ENCODE results near the gene POLR3K. TPM values are rescaled to one million over a fixed set of nuclear protein-coding genes. Genes with fewer than 3 reads are reported as not detected.
"Not testable (repeated sequence)": the region's sequence is repeated elsewhere in the genome, so short reads cannot be mapped to it uniquely, and the experiment has no call there.

POLR3K gene
- total and polyA plus RNA-seq, 9 donors, result 2.7 to 9.8 (median 8.0) TPM

- not testable (repeated sequence) for DNase-seq; H3K36me3 ChIP-seq (ENCODE audit: control insufficient read depth, insufficient read depth, low read length); H3K4me3 ChIP-seq (ENCODE audit: low read length); H3K4me1 ChIP-seq (ENCODE audit: control insufficient read depth, insufficient read depth, low read length); H3K27me3 ChIP-seq (ENCODE audit: control insufficient read depth, insufficient read depth, low read length); H3K27ac ChIP-seq (ENCODE audit: low read length); H3K9me3 ChIP-seq (replicated peaks; ENCODE audit: control insufficient read depth, low read depth, low read length)
- WGBS (ENCODE audit: insufficient coverage), result 86% methylated on average over 5 of the region's 20 CpGs
These were observed 36.2 kb downstream of the POLR3K start for GRCh38 chr16:17062-17765.

- DNase-seq; H3K27ac ChIP-seq (ENCODE audit: low read length); H3K4me3 ChIP-seq (ENCODE audit: low read length); H3K9me3 ChIP-seq (replicated peaks; ENCODE audit: control insufficient read depth, low read depth, low read length); H3K27me3 ChIP-seq (ENCODE audit: control insufficient read depth, insufficient read depth, low read length); H3K36me3 ChIP-seq (ENCODE audit: control insufficient read depth, insufficient read depth, low read length); H3K4me1 ChIP-seq (ENCODE audit: control insufficient read depth, insufficient read depth, low read length): not testable (repeated sequence)
- WGBS (ENCODE audit: insufficient coverage), result no CpG with 5 or more reads among the region's 27 CpGs
These were observed 42.6 kb downstream of the POLR3K start for GRCh38 chr16:10772-11171.

- Histone ChIP-seq H3K4me1 (ENCODE audit: control insufficient read depth, insufficient read depth, low read length) (no peaks in the 10 kb centered on the region), H3K27me3 (ENCODE audit: control insufficient read depth, insufficient read depth, low read length) (no peaks in the 10 kb centered on the region), H3K36me3 (ENCODE audit: control insufficient read depth, insufficient read depth, low read length) (no peaks in the 10 kb centered on the region), H3K27ac (ENCODE audit: low read length) (no peak overlapping the region), H3K4me3 (ENCODE audit: low read length) (no peak overlapping the region), H3K9me3 (replicated peaks; ENCODE audit: control insufficient read depth, low read depth, low read length) (no peaks in the 10 kb centered on the region)
- DNase-seq, result peak; percentile 59
- WGBS (ENCODE audit: insufficient coverage), result 84% methylated on average over 25 of the region's 48 CpGs
These were observed 43.3 kb downstream of the POLR3K start for GRCh38 chr16:9903-10665.

Other genes starting within 250 kb of the POLR3K start
- gene SNRNP25, start 220 bp upstream of the POLR3K start, total RNA-seq, result 23.8 TPM
- gene SNRNP25, start 220 bp upstream of the POLR3K start, polyA plus RNA-seq (ENCODE audit: insufficient read depth in 1 of 8, insufficient read length in 8 of 8, low replicate concordance in 1 of 8), result 10 to 100 TPM; 27.2 to 31.9 (median 30.2) TPM
- 20.6 TPM for gene RHBDF1, start 19.0 kb upstream of the POLR3K start, total RNA-seq
- gene RHBDF1, start 19.0 kb upstream of the POLR3K start, polyA plus RNA-seq (ENCODE audit: insufficient read depth in 1 of 8, insufficient read length in 8 of 8, low replicate concordance in 1 of 8), result 10 to 100 TPM; 36.9 to 53.3 (median 48.2) TPM
- 39.0 TPM for gene MPG, start 24.6 kb upstream of the POLR3K start, total RNA-seq
- gene MPG, start 24.6 kb upstream of the POLR3K start, polyA plus RNA-seq (ENCODE audit: insufficient read depth in 1 of 8, insufficient read length in 8 of 8, low replicate concordance in 1 of 8), result 10 to 100 TPM; 24.2 to 37.6 (median 32.2) TPM
- 7.3 TPM for gene NPRL3, start 85.1 kb upstream of the POLR3K start, total RNA-seq
- 10 to 100 TPM; 21.3 to 31.1 (median 27.8) TPM for gene NPRL3, start 85.1 kb upstream of the POLR3K start, polyA plus RNA-seq (ENCODE audit: insufficient read depth in 1 of 8, insufficient read length in 8 of 8, low replicate concordance in 1 of 8)
- gene HBZ, start 99.0 kb upstream of the POLR3K start, total RNA-seq, result 0.93 TPM
- gene HBZ, start 99.0 kb upstream of the POLR3K start, polyA plus RNA-seq (ENCODE audit: insufficient read depth in 1 of 8, insufficient read length in 8 of 8, low replicate concordance in 1 of 8), result 10 to 100 TPM in 2 of 8 donors, 1 to 10 TPM in 6; 2.2 to 16.3 (median 7.5) TPM
- gene HBM, start 112.4 kb upstream of the POLR3K start, total RNA-seq, result 15.2 TPM
- 10 to 100 TPM in 6 of 8 donors, 1 to 10 TPM in 2; 4.3 to 28.0 (median 15.1) TPM for gene HBM, start 112.4 kb upstream of the POLR3K start, polyA plus RNA-seq (ENCODE audit: insufficient read depth in 1 of 8, insufficient read length in 8 of 8, low replicate concordance in 1 of 8)
- gene HBA2, start 119.3 kb upstream of the POLR3K start, total RNA-seq, result 926 TPM
- gene HBA2, start 119.3 kb upstream of the POLR3K start, polyA plus RNA-seq (ENCODE audit: insufficient read depth in 1 of 8, insufficient read length in 8 of 8, low replicate concordance in 1 of 8), result over 10,000 TPM in 2 of 8 donors, 1,000 to 10,000 TPM in 6; 2,138 to 10,285 (median 6,265) TPM
- 387 TPM for gene HBA1, start 123.1 kb upstream of the POLR3K start, total RNA-seq
- gene HBA1, start 123.1 kb upstream of the POLR3K start, polyA plus RNA-seq (ENCODE audit: insufficient read depth in 1 of 8, insufficient read length in 8 of 8, low replicate concordance in 1 of 8), result 1,000 to 10,000 TPM; 1,237 to 7,147 (median 3,734) TPM
- 2.5 TPM for gene HBQ1, start 126.9 kb upstream of the POLR3K start, total RNA-seq
- gene HBQ1, start 126.9 kb upstream of the POLR3K start, polyA plus RNA-seq (ENCODE audit: insufficient read depth in 1 of 8, insufficient read length in 8 of 8, low replicate concordance in 1 of 8), result 1 to 10 TPM in 6 of 8 donors, under 1 TPM in 2; 0.85 to 3.2 (median 1.9) TPM
- gene LUC7L, start 175.8 kb upstream of the POLR3K start, total RNA-seq, result 67.3 TPM
- 10 to 100 TPM; 59.1 to 89.4 (median 69.7) TPM for gene LUC7L, start 175.8 kb upstream of the POLR3K start, polyA plus RNA-seq (ENCODE audit: insufficient read depth in 1 of 8, insufficient read length in 8 of 8, low replicate concordance in 1 of 8)
- 26.9 TPM for gene FAM234A, start 181.2 kb upstream of the POLR3K start, total RNA-seq
- 10 to 100 TPM; 38.1 to 49.5 (median 44.6) TPM for gene FAM234A, start 181.2 kb upstream of the POLR3K start, polyA plus RNA-seq (ENCODE audit: insufficient read depth in 1 of 8, insufficient read length in 8 of 8, low replicate concordance in 1 of 8)
- 1.2 TPM for gene RGS11, start 222.3 kb upstream of the POLR3K start, total RNA-seq
- gene RGS11, start 222.3 kb upstream of the POLR3K start, polyA plus RNA-seq (ENCODE audit: insufficient read depth in 1 of 8, insufficient read length in 8 of 8, low replicate concordance in 1 of 8), result 1 to 10 TPM in 6 of 8 donors, under 1 TPM in 2; 0.92 to 3.1 (median 1.6) TPM
- gene ARHGDIG, start 227.0 kb upstream of the POLR3K start, total RNA-seq, result 1.0 TPM
- 1 to 10 TPM in 2 of 8 donors, under 1 TPM in 6; 0.30 to 2.4 (median 0.63) TPM for gene ARHGDIG, start 227.0 kb upstream of the POLR3K start, polyA plus RNA-seq (ENCODE audit: insufficient read depth in 1 of 8, insufficient read length in 8 of 8, low replicate concordance in 1 of 8)
- gene PDIA2, start 229.6 kb upstream of the POLR3K start, total RNA-seq, result 0.84 TPM
- 1 to 10 TPM in 1 of 8 donors, under 1 TPM in 7; 0.46 to 1.8 (median 0.60) TPM for gene PDIA2, start 229.6 kb upstream of the POLR3K start, polyA plus RNA-seq (ENCODE audit: insufficient read depth in 1 of 8, insufficient read length in 8 of 8, low replicate concordance in 1 of 8)